K562 treated with DMSO at 1 percent for 24 hours (cell line): Measurements from ENCODE around the gene LRRC10B. TPM values are rescaled to one million over a fixed set of nuclear protein-coding genes. Genes with fewer than 3 reads are reported as not detected.

Experiments used
- total RNA-seq: library from RNA; unstranded; fragments of 300-600 nt; gene quantifications from 2 replicates; pipeline ENCODE4 v1.2.3, GENCODE V29; 2022; ENCODE audit warnings: low read depth; ENCODE audit not compliant: insufficient read depth

LRRC10B gene
- 0.27 and 0.47 TPM in 2 replicates for total RNA-seq

DNA sequence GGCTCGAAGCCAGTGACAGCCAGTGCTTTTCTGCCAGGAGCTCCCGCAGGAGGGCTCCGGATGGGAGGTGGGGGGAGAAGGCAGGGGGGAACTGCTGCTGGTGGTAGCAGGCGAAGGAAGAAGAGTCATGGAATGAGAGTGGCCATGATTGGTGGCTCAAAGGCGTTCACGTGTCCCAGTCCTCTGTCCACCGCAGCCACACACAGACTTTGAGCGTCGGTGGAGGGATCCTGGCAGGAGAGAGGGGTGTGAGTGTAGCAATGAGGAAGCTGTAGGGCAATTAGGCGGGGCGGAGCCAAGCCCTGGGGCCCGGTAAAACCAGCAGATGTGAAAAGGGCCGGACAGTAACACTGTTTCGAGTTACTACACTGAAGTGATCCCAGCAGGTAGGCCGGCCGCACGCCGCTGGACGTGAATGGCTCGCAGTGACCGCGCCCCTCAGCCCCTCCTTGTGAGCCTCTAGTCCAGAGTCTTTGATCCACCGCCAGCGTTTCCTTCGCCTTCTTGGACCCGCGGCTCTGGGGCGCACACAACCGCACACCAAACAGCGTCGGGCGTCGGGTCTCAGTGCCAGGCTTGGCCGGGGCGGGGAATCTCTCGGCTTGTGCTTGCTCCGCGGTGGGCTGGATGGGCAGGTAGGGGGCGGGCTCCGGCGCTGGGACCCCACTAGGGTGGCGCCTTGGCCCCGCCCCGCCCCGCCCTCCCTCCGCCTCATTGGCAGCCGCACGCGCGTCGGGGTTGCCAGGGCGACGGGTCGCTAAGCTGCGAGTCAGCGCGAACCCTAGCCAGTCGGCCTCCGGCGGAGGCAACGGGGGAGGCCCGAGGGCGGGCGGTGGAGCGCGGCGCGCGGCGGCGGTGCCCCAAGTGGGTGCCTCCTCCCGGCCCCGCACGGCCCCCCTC is at the start of gene LRRC10B:
Gene LRRC10B, plus strand, starts transcription at position 788 of the 900 bp plus-strand sequence. CDS start 250 bp downstream, outside the sequence.

Other genes starting within 250 kb of the LRRC10B start
- gene VWCE, start 213.4 kb upstream of the LRRC10B start, total RNA-seq: 1.9 and 2.3 TPM in 2 replicates
- 159 and 172 TPM in 2 replicates for gene DDB1, start 175.6 kb upstream of the LRRC10B start, total RNA-seq
- 38.6 and 49.7 TPM in 2 replicates for gene TKFC, start 175.5 kb upstream of the LRRC10B start, total RNA-seq
- 113 and 115 TPM in 2 replicates for gene CYB561A3, start 146.9 kb upstream of the LRRC10B start, total RNA-seq
- gene TMEM138, start 146.4 kb upstream of the LRRC10B start, total RNA-seq: 34.0 and 35.9 TPM in 2 replicates
- gene TMEM216, start 116.2 kb upstream of the LRRC10B start, total RNA-seq: 7.4 and 8.3 TPM in 2 replicates
- 55.1 and 58.4 TPM in 2 replicates for gene CPSF7, start 78.8 kb upstream of the LRRC10B start, total RNA-seq
- 38.9 and 46.5 TPM in 2 replicates for gene SDHAF2, start 78.6 kb upstream of the LRRC10B start, total RNA-seq
- gene SYT7, start 72.3 kb downstream of the LRRC10B start, total RNA-seq: 0.09 and 0.43 TPM in 2 replicates
- gene DAGLA, start 171.6 kb downstream of the LRRC10B start, total RNA-seq: 0.13 and 0.34 TPM in 2 replicates
- 20.6 and 24.5 TPM in 2 replicates for gene MYRF, start 243.9 kb downstream of the LRRC10B start, total RNA-seq